GM23338 (cell line): ENCODE data around the gene C10orf71. TPM values are rescaled to one million over a fixed set of nuclear protein-coding genes. Genes with fewer than 3 reads are reported as not detected.

ENCODE experiments used
- ATAC-seq: fragments of 200-7000 bp; cut with Tn5 transposase; 3 replicates; pipeline ENCODE4 v1.9.1; 2020
- DNase-seq: peaks from one replicate; pipeline ENCODE4 v3.0.0-alpha.2; 2015; ENCODE audit warnings: low spot score
- H2AFZ ChIP-seq: fragments of 200-600 bp; sonication (generic); 2 replicates; pipeline ENCODE4 v1.8.0; 2016; ENCODE audit warnings: antibody characterized with exemption, mild to moderate bottlenecking, moderate library complexity
- H3F3A ChIP-seq: fragments of 200-600 bp; sonication (generic); replicated peaks from 2 replicates; pipeline ENCODE4 v1.8.0; 2017; ENCODE audit warnings: antibody characterized with exemption, mixed run types, low read depth
- H3K27ac ChIP-seq: fragments of 200-600 bp; sonication (generic); 2 replicates; pipeline ENCODE4 v1.6.1; 2016; ENCODE audit warnings: low read depth
- H3K27me3 ChIP-seq: fragments of 200-600 bp; sonication (generic); 2 replicates; pipeline ENCODE4 v1.8.0; 2016; ENCODE audit warnings: mild to moderate bottlenecking, mixed run types, moderate library complexity; ENCODE audit not compliant: insufficient read depth
- H3K36me3 ChIP-seq: fragments of 200-600 bp; sonication (generic); 2 replicates; pipeline ENCODE4 v1.8.0; 2016; ENCODE audit warnings: mild to moderate bottlenecking; ENCODE audit not compliant: insufficient read depth
- H3K4me1 ChIP-seq: fragments of 200-600 bp; sonication (generic); 2 replicates; pipeline ENCODE4 v1.8.0; 2016; ENCODE audit warnings: mild to moderate bottlenecking, moderate library complexity; ENCODE audit not compliant: insufficient read depth
- H3K4me2 ChIP-seq: fragments of 200-600 bp; sonication (generic); 2 replicates; pipeline ENCODE4 v1.7.1; 2017; ENCODE audit warnings: mixed run types
- H3K4me3 ChIP-seq: fragments of 200-600 bp; sonication (generic); 2 replicates; pipeline ENCODE4 v1.6.1; 2016; ENCODE audit warnings: mixed run types
- H3K79me2 ChIP-seq: fragments of 200-600 bp; sonication (generic); replicated peaks from 2 replicates; pipeline ENCODE4 v1.8.0; 2017; ENCODE audit warnings: mild to moderate bottlenecking; ENCODE audit not compliant: insufficient read depth
- H3K9me2 ChIP-seq: fragments of 200-600 bp; sonication (generic); 2 replicates; pipeline ENCODE4 v1.8.0; 2017; ENCODE audit not compliant: insufficient read depth
- H4K20me1 ChIP-seq: fragments of 200-600 bp; sonication (generic); replicated peaks from 2 replicates; pipeline ENCODE4 v1.8.0; 2017; ENCODE audit warnings: mild to moderate bottlenecking; ENCODE audit not compliant: insufficient read depth
- H3K27ac Mint-ChIP-seq: 2 replicates; pipeline ENCODE4 v1.8.0; 2020; ENCODE audit warnings: inconsistent platforms, mild to moderate bottlenecking, moderate library complexity, mixed read lengths
- H3K27me3 Mint-ChIP-seq: 3 replicates; pipeline ENCODE4 v1.8.0; 2022; ENCODE audit warnings: low read depth, mild to moderate bottlenecking, moderate library complexity, mixed read lengths, inconsistent platforms; ENCODE audit not compliant: insufficient read depth, poor library complexity
- H3K36me3 Mint-ChIP-seq: 3 replicates; pipeline ENCODE4 v1.8.0; 2021; ENCODE audit warnings: low read depth, mild to moderate bottlenecking, inconsistent platforms, moderate library complexity, mixed read lengths
- H3K4me1 Mint-ChIP-seq: 3 replicates; pipeline ENCODE4 v1.8.0; 2020; ENCODE audit warnings: mild to moderate bottlenecking, inconsistent platforms, mixed read lengths
- H3K4me3 Mint-ChIP-seq: 3 replicates; pipeline ENCODE4 v1.8.0; 2021; ENCODE audit warnings: moderate library complexity, mild to moderate bottlenecking, inconsistent platforms, mixed read lengths
- H3K9me3 Mint-ChIP-seq: 3 replicates; pipeline ENCODE4 v1.8.0; 2020; ENCODE audit warnings: moderate library complexity, mild to moderate bottlenecking, inconsistent platforms, mixed read lengths
- EZH2 ChIP-seq: fragments of 200-600 bp; sonication (generic); IDR thresholded peaks from one replicate; pipeline ENCODE4 v1.8.0; 2017; ENCODE audit warnings: antibody characterized with exemption, mild to moderate bottlenecking, low read depth; ENCODE audit not compliant: unreplicated experiment
- EZH2phosphoT487 ChIP-seq: fragments of 200-600 bp; sonication (generic); IDR thresholded peaks from one replicate; pipeline ENCODE4 v1.8.1; 2018; ENCODE audit warnings: antibody characterized with exemption; ENCODE audit not compliant: unreplicated experiment
- POLR2AphosphoS5 ChIP-seq: IDR thresholded peaks from 2 replicates; pipeline ENCODE4 v1.6.1; 2016; ENCODE audit warnings: antibody characterized with exemption, low read depth
- ZNF114 ChIP-seq: fragments of 250-450 bp; sonication (Bioruptor Pico); IDR thresholded peaks from 2 replicates; pipeline ENCODE4 v1.5.0; 2020; ENCODE audit warnings: mild to moderate bottlenecking, moderate library complexity
- polyA plus RNA-seq: library from polyadenylated mRNA; unstranded; fragments of >200 nt; fragmentation: Nextera tagmentation; extraction: Ambion mirVana; gene quantifications from 2 replicates; pipeline ENCODE4 v1.2.1, GENCODE V29; 2016
- total RNA-seq: library from RNA; depleted of rRNA; stranded (reverse); fragments of >200 nt; shearing (Covaris generic); gene quantifications from 2 replicates; pipeline ENCODE4 v1.2.3, GENCODE V29; 2014
- TF ChIP-seq, protein P1 (sequence below): IDR thresholded peaks from one replicate; pipeline ENCODE4 v1.6.1; 2018; ENCODE audit warnings: antibody characterized with exemption; ENCODE audit not compliant: unreplicated experiment
- TF ChIP-seq, protein P2 (sequence below): fragments of 250-450 bp; sonication (Bioruptor Pico); IDR thresholded peaks from 2 replicates; pipeline ENCODE4 v1.5.0; 2020; ENCODE audit warnings: mild to moderate bottlenecking, moderate library complexity

C10orf71 gene
- total and polyA plus RNA-seq, 2 experiments from 2014 or later = not detected

DNA sequence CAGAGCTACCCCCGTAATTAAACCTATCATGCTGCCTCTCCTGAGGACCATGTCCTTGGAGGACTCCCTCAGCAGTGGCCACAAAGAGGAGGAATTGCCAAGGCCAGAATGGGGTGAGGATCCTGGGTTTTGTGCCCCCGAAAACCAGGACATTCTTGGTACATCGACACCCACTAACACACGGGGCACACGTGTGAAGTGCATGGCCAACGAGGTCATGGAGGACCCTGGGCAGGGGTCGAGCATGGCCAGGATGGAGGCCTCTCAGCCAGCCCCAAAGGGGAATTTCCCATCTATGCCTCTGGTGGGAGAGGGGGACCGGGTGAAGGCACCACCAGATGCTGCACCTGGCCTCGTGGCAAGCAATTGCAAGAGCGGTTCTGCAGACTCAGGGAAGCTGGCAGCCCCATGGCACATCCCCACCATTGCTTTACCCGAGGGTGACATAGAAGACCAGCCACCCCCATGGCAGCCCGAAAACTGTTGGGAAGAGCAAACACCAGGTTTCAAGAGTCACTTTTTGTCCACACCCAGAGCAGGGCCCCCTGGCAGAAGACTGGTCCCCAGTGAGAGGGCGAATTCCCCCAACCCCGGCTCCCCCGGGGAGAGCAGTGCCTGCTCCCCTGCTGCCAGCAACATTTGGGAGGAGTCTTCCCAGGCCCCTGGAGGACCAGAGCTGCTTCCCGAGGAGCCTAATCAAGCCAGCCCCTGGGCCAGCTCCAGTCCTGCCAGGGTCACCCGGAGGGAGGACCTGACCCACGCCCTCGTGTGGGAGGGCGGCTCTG, 26.4 kb downstream of the C10orf71 start:
- Histone ChIP-seq H3K4me3 (no peak overlapping the region), H3F3A (no peaks in the 10 kb centered on the region), H3K4me1 (no peaks in the 10 kb centered on the region), H3K36me3 (no peaks in the 10 kb centered on the region), H2AFZ (no peak overlapping the region), H3K27ac (no peak overlapping the region), H4K20me1 (no peaks in the 10 kb centered on the region), H3K27me3 (no peaks in the 10 kb centered on the region), H3K9me2 (no peaks in the 10 kb centered on the region), H3K79me2 (no peaks in the 10 kb centered on the region), H3K4me2 (no peak overlapping the region)
- no peaks in the 10 kb centered on the region; the same call in 2 of the 3 replicates for H3K9me3 Mint-ChIP-seq
- TF ChIP-seq POLR2AphosphoS5 = no peak
- TF ChIP-seq, protein P1, sequence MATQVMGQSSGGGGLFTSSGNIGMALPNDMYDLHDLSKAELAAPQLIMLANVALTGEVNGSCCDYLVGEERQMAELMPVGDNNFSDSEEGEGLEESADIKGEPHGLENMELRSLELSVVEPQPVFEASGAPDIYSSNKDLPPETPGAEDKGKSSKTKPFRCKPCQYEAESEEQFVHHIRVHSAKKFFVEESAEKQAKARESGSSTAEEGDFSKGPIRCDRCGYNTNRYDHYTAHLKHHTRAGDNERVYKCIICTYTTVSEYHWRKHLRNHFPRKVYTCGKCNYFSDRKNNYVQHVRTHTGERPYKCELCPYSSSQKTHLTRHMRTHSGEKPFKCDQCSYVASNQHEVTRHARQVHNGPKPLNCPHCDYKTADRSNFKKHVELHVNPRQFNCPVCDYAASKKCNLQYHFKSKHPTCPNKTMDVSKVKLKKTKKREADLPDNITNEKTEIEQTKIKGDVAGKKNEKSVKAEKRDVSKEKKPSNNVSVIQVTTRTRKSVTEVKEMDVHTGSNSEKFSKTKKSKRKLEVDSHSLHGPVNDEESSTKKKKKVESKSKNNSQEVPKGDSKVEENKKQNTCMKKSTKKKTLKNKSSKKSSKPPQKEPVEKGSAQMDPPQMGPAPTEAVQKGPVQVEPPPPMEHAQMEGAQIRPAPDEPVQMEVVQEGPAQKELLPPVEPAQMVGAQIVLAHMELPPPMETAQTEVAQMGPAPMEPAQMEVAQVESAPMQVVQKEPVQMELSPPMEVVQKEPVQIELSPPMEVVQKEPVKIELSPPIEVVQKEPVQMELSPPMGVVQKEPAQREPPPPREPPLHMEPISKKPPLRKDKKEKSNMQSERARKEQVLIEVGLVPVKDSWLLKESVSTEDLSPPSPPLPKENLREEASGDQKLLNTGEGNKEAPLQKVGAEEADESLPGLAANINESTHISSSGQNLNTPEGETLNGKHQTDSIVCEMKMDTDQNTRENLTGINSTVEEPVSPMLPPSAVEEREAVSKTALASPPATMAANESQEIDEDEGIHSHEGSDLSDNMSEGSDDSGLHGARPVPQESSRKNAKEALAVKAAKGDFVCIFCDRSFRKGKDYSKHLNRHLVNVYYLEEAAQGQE = no peak
- no peak for TF ChIP-seq EZH2phosphoT487
- TF ChIP-seq ZNF114 (CRISPR knock-in tag) = no peak
- no peak for TF ChIP-seq EZH2
- TF ChIP-seq, protein P2, sequence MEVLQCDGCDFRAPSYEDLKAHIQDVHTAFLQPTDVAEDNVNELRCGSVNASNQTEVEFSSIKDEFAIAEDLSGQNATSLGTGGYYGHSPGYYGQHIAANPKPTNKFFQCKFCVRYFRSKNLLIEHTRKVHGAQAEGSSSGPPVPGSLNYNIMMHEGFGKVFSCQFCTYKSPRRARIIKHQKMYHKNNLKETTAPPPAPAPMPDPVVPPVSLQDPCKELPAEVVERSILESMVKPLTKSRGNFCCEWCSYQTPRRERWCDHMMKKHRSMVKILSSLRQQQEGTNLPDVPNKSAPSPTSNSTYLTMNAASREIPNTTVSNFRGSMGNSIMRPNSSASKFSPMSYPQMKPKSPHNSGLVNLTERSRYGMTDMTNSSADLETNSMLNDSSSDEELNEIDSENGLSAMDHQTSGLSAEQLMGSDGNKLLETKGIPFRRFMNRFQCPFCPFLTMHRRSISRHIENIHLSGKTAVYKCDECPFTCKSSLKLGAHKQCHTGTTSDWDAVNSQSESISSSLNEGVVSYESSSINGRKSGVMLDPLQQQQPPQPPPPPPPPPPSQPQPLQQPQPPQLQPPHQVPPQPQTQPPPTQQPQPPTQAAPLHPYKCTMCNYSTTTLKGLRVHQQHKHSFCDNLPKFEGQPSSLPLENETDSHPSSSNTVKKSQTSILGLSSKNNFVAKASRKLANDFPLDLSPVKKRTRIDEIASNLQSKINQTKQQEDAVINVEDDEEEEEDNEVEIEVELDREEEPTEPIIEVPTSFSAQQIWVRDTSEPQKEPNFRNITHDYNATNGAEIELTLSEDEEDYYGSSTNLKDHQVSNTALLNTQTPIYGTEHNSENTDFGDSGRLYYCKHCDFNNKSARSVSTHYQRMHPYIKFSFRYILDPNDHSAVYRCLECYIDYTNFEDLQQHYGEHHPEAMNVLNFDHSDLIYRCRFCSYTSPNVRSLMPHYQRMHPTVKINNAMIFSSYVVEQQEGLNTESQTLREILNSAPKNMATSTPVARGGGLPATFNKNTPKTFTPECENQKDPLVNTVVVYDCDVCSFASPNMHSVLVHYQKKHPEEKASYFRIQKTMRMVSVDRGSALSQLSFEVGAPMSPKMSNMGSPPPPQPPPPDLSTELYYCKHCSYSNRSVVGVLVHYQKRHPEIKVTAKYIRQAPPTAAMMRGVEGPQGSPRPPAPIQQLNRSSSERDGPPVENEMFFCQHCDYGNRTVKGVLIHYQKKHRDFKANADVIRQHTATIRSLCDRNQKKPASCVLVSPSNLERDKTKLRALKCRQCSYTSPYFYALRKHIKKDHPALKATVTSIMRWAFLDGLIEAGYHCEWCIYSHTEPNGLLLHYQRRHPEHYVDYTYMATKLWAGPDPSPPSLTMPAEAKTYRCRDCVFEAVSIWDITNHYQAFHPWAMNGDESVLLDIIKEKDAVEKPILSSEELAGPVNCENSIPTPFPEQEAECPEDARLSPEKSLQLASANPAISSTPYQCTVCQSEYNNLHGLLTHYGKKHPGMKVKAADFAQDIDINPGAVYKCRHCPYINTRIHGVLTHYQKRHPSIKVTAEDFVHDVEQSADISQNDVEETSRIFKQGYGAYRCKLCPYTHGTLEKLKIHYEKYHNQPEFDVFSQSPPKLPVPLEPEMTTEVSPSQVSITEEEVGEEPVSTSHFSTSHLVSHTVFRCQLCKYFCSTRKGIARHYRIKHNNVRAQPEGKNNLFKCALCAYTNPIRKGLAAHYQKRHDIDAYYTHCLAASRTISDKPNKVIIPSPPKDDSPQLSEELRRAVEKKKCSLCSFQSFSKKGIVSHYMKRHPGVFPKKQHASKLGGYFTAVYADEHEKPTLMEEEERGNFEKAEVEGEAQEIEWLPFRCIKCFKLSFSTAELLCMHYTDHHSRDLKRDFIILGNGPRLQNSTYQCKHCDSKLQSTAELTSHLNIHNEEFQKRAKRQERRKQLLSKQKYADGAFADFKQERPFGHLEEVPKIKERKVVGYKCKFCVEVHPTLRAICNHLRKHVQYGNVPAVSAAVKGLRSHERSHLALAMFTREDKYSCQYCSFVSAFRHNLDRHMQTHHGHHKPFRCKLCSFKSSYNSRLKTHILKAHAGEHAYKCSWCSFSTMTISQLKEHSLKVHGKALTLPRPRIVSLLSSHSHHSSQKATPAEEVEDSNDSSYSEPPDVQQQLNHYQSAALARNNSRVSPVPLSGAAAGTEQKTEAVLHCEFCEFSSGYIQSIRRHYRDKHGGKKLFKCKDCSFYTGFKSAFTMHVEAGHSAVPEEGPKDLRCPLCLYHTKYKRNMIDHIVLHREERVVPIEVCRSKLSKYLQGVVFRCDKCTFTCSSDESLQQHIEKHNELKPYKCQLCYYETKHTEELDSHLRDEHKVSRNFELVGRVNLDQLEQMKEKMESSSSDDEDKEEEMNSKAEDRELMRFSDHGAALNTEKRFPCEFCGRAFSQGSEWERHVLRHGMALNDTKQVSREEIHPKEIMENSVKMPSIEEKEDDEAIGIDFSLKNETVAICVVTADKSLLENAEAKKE = no peak
- peaks cover 7% of the 10 kb centered on the region for H3K4me1 Mint-ChIP-seq
- no peak overlapping the region for H3K27ac Mint-ChIP-seq
- no peaks in the 10 kb centered on the region for H3K36me3 Mint-ChIP-seq
- ATAC-seq (no peak), DNase-seq (no peak)
- H3K4me3 Mint-ChIP-seq = no peak overlapping the region
- peaks cover 7% of the 10 kb centered on the region for H3K27me3 Mint-ChIP-seq
